ENCODE data around the gene STK26. TPM values are rescaled to one million over a fixed set of nuclear protein-coding genes. Genes with fewer than 3 reads are reported as not detected.
A peak's percentile ranks its signal among the peaks of the same experiment; 100 is the strongest.
"Not testable (repeated sequence)": the region's sequence is repeated elsewhere in the genome, so short reads cannot be mapped to it uniquely, and the experiment has no call there.

Gene STK26
- total and polyA plus RNA-seq, 4 donors: 9.1 to 16.4 (median 11.1) TPM

- H3K27me3 ChIP-seq (ENCODE audit: control insufficient read depth in 3 of 3, insufficient read depth in 3 of 3, low read length in 2 of 3): peaks cover 0 to 61% (median 28%) of the 10 kb centered on the region in 3 donors
- ATAC-seq (ENCODE audit: insufficient read depth, low FRiP score): no peak
- H3K27ac ChIP-seq (ENCODE audit: low read depth in 1 of 2, low read length in 1 of 2): no peak overlapping the region
- peak in 1 of 3 donors; percentile 3 for DNase-seq
- no peaks in the 10 kb centered on the region for H3K9me3 ChIP-seq (ENCODE audit: control insufficient read depth in 4 of 4, insufficient read depth in 3 of 4, low read length in 3 of 4)
- H3K4me1 ChIP-seq (ENCODE audit: control insufficient read depth in 5 of 5, insufficient read depth in 5 of 5, low read length in 5 of 5): no peaks in the 10 kb centered on the region
- WGBS, 2 donors: 56 to 63% methylated on average over 2 of the region's 2 CpGs
- TF ChIP-seq CTCF (IDR thresholded peaks at IDR 0.05; ENCODE audit: control extremely low read depth, extremely low read depth): no peak
- no peak overlapping the region for H3K4me3 ChIP-seq
- H3K9ac ChIP-seq (ENCODE audit: insufficient read depth in 1 of 2, low read length in 2 of 2): no peak overlapping the region
- H3K36me3 ChIP-seq (ENCODE audit: control insufficient read depth in 4 of 4, insufficient read depth in 4 of 4, low read length in 4 of 4): no peaks in the 10 kb centered on the region
Measured at GRCh38 chrX:132094164-132094563, 71.1 kb downstream of the STK26 start.

GRCh38 chrX:132098704-132099103 lies 75.6 kb downstream of the STK26 start:
- H3K36me3 ChIP-seq (ENCODE audit: control insufficient read depth in 4 of 4, insufficient read depth in 4 of 4, low read length in 4 of 4); ATAC-seq (ENCODE audit: insufficient read depth, low FRiP score); H3K9me3 ChIP-seq (ENCODE audit: control insufficient read depth in 4 of 4, insufficient read depth in 3 of 4, low read length in 3 of 4); DNase-seq; H3K4me3 ChIP-seq; H3K27ac ChIP-seq (ENCODE audit: low read depth in 1 of 2, low read length in 1 of 2); H3K9ac ChIP-seq (ENCODE audit: insufficient read depth in 1 of 2, low read length in 2 of 2); H3K4me1 ChIP-seq (ENCODE audit: control insufficient read depth in 5 of 5, insufficient read depth in 5 of 5, low read length in 5 of 5): not testable (repeated sequence)
- peaks cover 0 to 58% (median 18%) of the 10 kb centered on the region in 3 donors for H3K27me3 ChIP-seq (ENCODE audit: control insufficient read depth in 3 of 3, insufficient read depth in 3 of 3, low read length in 2 of 3)
- WGBS, 2 donors: 67 to 83% methylated on average over 4 of the region's 4 CpGs

GRCh38 chrX:132101206-132101605 lies 78.1 kb downstream of the STK26 start:
- WGBS, 2 donors: 81 to 88% methylated on average over 4 of the region's 4 CpGs
- no peak overlapping the region for H3K9ac ChIP-seq (ENCODE audit: insufficient read depth in 1 of 2, low read length in 2 of 2)

DNA sequence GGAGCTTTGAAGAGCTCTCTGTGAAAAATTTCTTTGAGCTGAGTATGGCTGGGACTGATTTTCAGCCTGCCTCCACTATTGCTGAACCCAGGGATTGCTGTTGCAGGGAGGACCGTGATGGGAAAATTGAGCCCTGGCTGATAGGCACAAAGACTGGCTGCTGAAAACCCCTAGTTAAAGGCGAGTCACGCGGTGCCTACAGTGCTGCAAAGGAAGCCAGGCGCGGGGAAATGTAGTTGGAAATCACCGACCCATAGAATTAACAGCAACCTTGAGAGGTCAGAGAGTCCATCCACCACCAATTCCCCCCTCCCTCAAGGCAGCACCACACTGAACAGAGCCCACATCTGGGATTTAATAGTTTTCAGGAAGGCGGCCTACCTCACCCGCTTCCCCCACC lies 78.7 kb downstream of the STK26 start:
- DNase-seq: no peak
- WGBS, 2 donors: 82 to 100% methylated on average over 8 to 9 of the region's 9 CpGs
- H3K9me3 ChIP-seq (ENCODE audit: control insufficient read depth in 4 of 4, insufficient read depth in 3 of 4, low read length in 3 of 4): no peaks in the 10 kb centered on the region
- no peak overlapping the region for H3K9ac ChIP-seq (ENCODE audit: insufficient read depth in 1 of 2, low read length in 2 of 2)
- no peak overlapping the region for H3K27ac ChIP-seq (ENCODE audit: low read depth in 1 of 2, low read length in 1 of 2)
- no peak for ATAC-seq (ENCODE audit: insufficient read depth, low FRiP score)
- no peaks in the 10 kb centered on the region for H3K4me1 ChIP-seq (ENCODE audit: control insufficient read depth in 5 of 5, insufficient read depth in 5 of 5, low read length in 5 of 5)
- H3K27me3 ChIP-seq (ENCODE audit: control insufficient read depth in 3 of 3, insufficient read depth in 3 of 3, low read length in 2 of 3): peaks cover 0 to 49% (median 8%) of the 10 kb centered on the region in 3 donors
- no peak overlapping the region for H3K4me3 ChIP-seq
- no peak for TF ChIP-seq CTCF (IDR thresholded peaks at IDR 0.05; ENCODE audit: control extremely low read depth, extremely low read depth)
- no peaks in the 10 kb centered on the region for H3K36me3 ChIP-seq (ENCODE audit: control insufficient read depth in 4 of 4, insufficient read depth in 4 of 4, low read length in 4 of 4)

More at GRCh38 chrX:132101206-132101605, 78.1 kb downstream of the STK26 start:
- TF ChIP-seq CTCF (IDR thresholded peaks at IDR 0.05; ENCODE audit: control extremely low read depth, extremely low read depth): no peak
- ATAC-seq (ENCODE audit: insufficient read depth, low FRiP score) (no peak), DNase-seq (no peak)
- no peak overlapping the region for H3K27ac ChIP-seq (ENCODE audit: low read depth in 1 of 2, low read length in 1 of 2)
- no peaks in the 10 kb centered on the region for H3K36me3 ChIP-seq (ENCODE audit: control insufficient read depth in 4 of 4, insufficient read depth in 4 of 4, low read length in 4 of 4)
- H3K9me3 ChIP-seq (ENCODE audit: control insufficient read depth in 4 of 4, insufficient read depth in 3 of 4, low read length in 3 of 4): no peaks in the 10 kb centered on the region
- H3K4me3 ChIP-seq: no peak overlapping the region
- no peaks in the 10 kb centered on the region for H3K4me1 ChIP-seq (ENCODE audit: control insufficient read depth in 5 of 5, insufficient read depth in 5 of 5, low read length in 5 of 5)
- H3K27me3 ChIP-seq (ENCODE audit: control insufficient read depth in 3 of 3, insufficient read depth in 3 of 3, low read length in 2 of 3): peaks cover 0 to 45% (median 9%) of the 10 kb centered on the region in 3 donors
